Measurements from ENCODE around the gene TRIM7.

TRIM7 gene

GRCh38 chr5:181236954-181237641, 32.1 kb upstream of the TRIM7 start:
- Histone ChIP-seq H2BK15ac (ENCODE audit: low read depth, poor library complexity, severe bottlenecking) (no peak overlapping the region), H2BK5ac (ENCODE audit: low read depth, low read length, poor library complexity, severe bottlenecking) (no peak overlapping the region), H2AK5ac (ENCODE audit: low read length, severe bottlenecking) (no peak overlapping the region), H4K8ac (ENCODE audit: low read length) (no peak overlapping the region), H3K18ac (ENCODE audit: low read depth in 1 of 2, low read length in 2 of 2) (no peak overlapping the region), H3K23ac (ENCODE audit: low read length in 2 of 2) (no peak overlapping the region), H3K36me3 (ENCODE audit: control insufficient read depth in 1 of 2, insufficient read depth in 2 of 2, low read depth in 1 of 2, low read length in 2 of 2) (peaks cover 90 to 97% of the 10 kb centered on the region in 2 experiments), H2AFZ (ENCODE audit: low read depth, low read length) (no peak overlapping the region), H3K27ac (ENCODE audit: low read length, poor library complexity, severe bottlenecking) (no peak overlapping the region), H3K79me1 (replicated peaks; ENCODE audit: low read length, poor library complexity, severe bottlenecking) (peaks cover 3% of the 10 kb centered on the region), H2BK120ac (ENCODE audit: low read depth, low read length) (no peak overlapping the region), H3K27me3 (ENCODE audit: control insufficient read depth in 1 of 2, insufficient read depth in 1 of 2, low read length in 2 of 2) (no peaks in the 10 kb centered on the region), H3K4me1 (ENCODE audit: control insufficient read depth, insufficient read depth, low read depth, low read length) (peaks cover 18% of the 10 kb centered on the region), H3K9me3 (ENCODE audit: control insufficient read depth, low read length) (no peaks in the 10 kb centered on the region), H3K9ac (ENCODE audit: low read length) (peak overlapping the region; percentile 53), H3K4me3 (ENCODE audit: insufficient read depth in 1 of 2, low read depth in 1 of 2, low read length in 2 of 2) (no peak overlapping the region), H3K4me2 (ENCODE audit: low read length, poor library complexity, severe bottlenecking) (no peak overlapping the region), H3K14ac (ENCODE audit: low read length in 2 of 2) (no peak overlapping the region), H2BK12ac (ENCODE audit: low read length in 2 of 2) (no peak overlapping the region), H4K91ac (ENCODE audit: low read length) (no peak overlapping the region), H3K4ac (ENCODE audit: low read depth in 1 of 2, low read length in 2 of 2) (no peak overlapping the region)
- WGBS: 96% methylated on average over 10 of the region's 10 CpGs
- DNase-seq: no peak

GRCh38 chr5:181236471-181236870, 31.5 kb upstream of the TRIM7 start:
- H2BK12ac ChIP-seq (ENCODE audit: low read length in 2 of 2): no peak overlapping the region
- H2BK15ac ChIP-seq (ENCODE audit: low read depth, poor library complexity, severe bottlenecking): no peak overlapping the region
- no peak overlapping the region for H2BK120ac ChIP-seq (ENCODE audit: low read depth, low read length)
- no peak overlapping the region for H2AFZ ChIP-seq (ENCODE audit: low read depth, low read length)
- no peak for DNase-seq
- H3K4me2 ChIP-seq (ENCODE audit: low read length, poor library complexity, severe bottlenecking): no peak overlapping the region
- H3K4me3 ChIP-seq (ENCODE audit: insufficient read depth in 1 of 2, low read depth in 1 of 2, low read length in 2 of 2): no peak overlapping the region
- H3K27me3 ChIP-seq (ENCODE audit: control insufficient read depth in 1 of 2, insufficient read depth in 1 of 2, low read length in 2 of 2): no peaks in the 10 kb centered on the region
- no peak overlapping the region for H3K4ac ChIP-seq (ENCODE audit: low read depth in 1 of 2, low read length in 2 of 2)
- H4K91ac ChIP-seq (ENCODE audit: low read length): no peak overlapping the region
- H2BK5ac ChIP-seq (ENCODE audit: low read depth, low read length, poor library complexity, severe bottlenecking): no peak overlapping the region
- H3K4me1 ChIP-seq (ENCODE audit: control insufficient read depth, insufficient read depth, low read depth, low read length): peaks cover 12% of the 10 kb centered on the region
- H3K9me3 ChIP-seq (ENCODE audit: control insufficient read depth, low read length): no peaks in the 10 kb centered on the region
- H3K18ac ChIP-seq (ENCODE audit: low read depth in 1 of 2, low read length in 2 of 2): no peak overlapping the region
- H3K23ac ChIP-seq (ENCODE audit: low read length in 2 of 2): no peak overlapping the region
- peaks cover 87 to 97% of the 10 kb centered on the region in 2 experiments for H3K36me3 ChIP-seq (ENCODE audit: control insufficient read depth in 1 of 2, insufficient read depth in 2 of 2, low read depth in 1 of 2, low read length in 2 of 2)
- peaks cover 7% of the 10 kb centered on the region for H3K79me1 ChIP-seq (replicated peaks; ENCODE audit: low read length, poor library complexity, severe bottlenecking)
- 96% methylated on average over 4 of the region's 6 CpGs for WGBS
- no peak overlapping the region for H2AK5ac ChIP-seq (ENCODE audit: low read length, severe bottlenecking)
- peak overlapping the region; percentile 12 for H3K9ac ChIP-seq (ENCODE audit: low read length)
- H4K8ac ChIP-seq (ENCODE audit: low read length): no peak overlapping the region
- no peak overlapping the region for H3K14ac ChIP-seq (ENCODE audit: low read length in 2 of 2)
- H3K27ac ChIP-seq (ENCODE audit: low read length, poor library complexity, severe bottlenecking): no peak overlapping the region

GRCh38 chr5:181235689-181236366, 30.8 kb upstream of the TRIM7 start:
- no peak overlapping the region for H2BK120ac ChIP-seq (ENCODE audit: low read depth, low read length)
- H3K14ac ChIP-seq (ENCODE audit: low read length in 2 of 2): no peak overlapping the region
- no peak overlapping the region for H3K23ac ChIP-seq (ENCODE audit: low read length in 2 of 2)
- peaks cover 87 to 97% of the 10 kb centered on the region in 2 experiments for H3K36me3 ChIP-seq (ENCODE audit: control insufficient read depth in 1 of 2, insufficient read depth in 2 of 2, low read depth in 1 of 2, low read length in 2 of 2)
- WGBS: 97% methylated on average over 4 of the region's 5 CpGs
- no peaks in the 10 kb centered on the region for H3K9me3 ChIP-seq (ENCODE audit: control insufficient read depth, low read length)
- H3K4me2 ChIP-seq (ENCODE audit: low read length, poor library complexity, severe bottlenecking): no peak overlapping the region
- no peaks in the 10 kb centered on the region for H3K27me3 ChIP-seq (ENCODE audit: control insufficient read depth in 1 of 2, insufficient read depth in 1 of 2, low read length in 2 of 2)
- no peak overlapping the region for H2BK5ac ChIP-seq (ENCODE audit: low read depth, low read length, poor library complexity, severe bottlenecking)
- H4K8ac ChIP-seq (ENCODE audit: low read length): no peak overlapping the region
- no peak overlapping the region for H3K9ac ChIP-seq (ENCODE audit: low read length)
- no peak for DNase-seq
- no peak overlapping the region for H2BK15ac ChIP-seq (ENCODE audit: low read depth, poor library complexity, severe bottlenecking)
- H3K4ac ChIP-seq (ENCODE audit: low read depth in 1 of 2, low read length in 2 of 2): no peak overlapping the region
- H3K79me1 ChIP-seq (replicated peaks; ENCODE audit: low read length, poor library complexity, severe bottlenecking): peaks cover 11% of the 10 kb centered on the region
- H3K18ac ChIP-seq (ENCODE audit: low read depth in 1 of 2, low read length in 2 of 2): no peak overlapping the region
- no peak overlapping the region for H3K4me3 ChIP-seq (ENCODE audit: insufficient read depth in 1 of 2, low read depth in 1 of 2, low read length in 2 of 2)
- H3K27ac ChIP-seq (ENCODE audit: low read length, poor library complexity, severe bottlenecking): no peak overlapping the region
- no peak overlapping the region for H2BK12ac ChIP-seq (ENCODE audit: low read length in 2 of 2)
- H4K91ac ChIP-seq (ENCODE audit: low read length): no peak overlapping the region
- peaks cover 9% of the 10 kb centered on the region for H3K4me1 ChIP-seq (ENCODE audit: control insufficient read depth, insufficient read depth, low read depth, low read length)
- H2AK5ac ChIP-seq (ENCODE audit: low read length, severe bottlenecking): no peak overlapping the region
- H2AFZ ChIP-seq (ENCODE audit: low read depth, low read length): no peak overlapping the region

- DNase-seq: no peak
- H2BK120ac ChIP-seq (ENCODE audit: low read depth, low read length): no peak overlapping the region
- 85% methylated on average over 5 of the region's 5 CpGs for WGBS
- peaks cover 9% of the 10 kb centered on the region for H3K4me1 ChIP-seq (ENCODE audit: control insufficient read depth, insufficient read depth, low read depth, low read length)
- H2AFZ ChIP-seq (ENCODE audit: low read depth, low read length): no peak overlapping the region
- H4K91ac ChIP-seq (ENCODE audit: low read length): no peak overlapping the region
- H3K14ac ChIP-seq (ENCODE audit: low read length in 2 of 2): no peak overlapping the region
- H3K27ac ChIP-seq (ENCODE audit: low read length, poor library complexity, severe bottlenecking): no peak overlapping the region
- peaks cover 14% of the 10 kb centered on the region for H3K79me1 ChIP-seq (replicated peaks; ENCODE audit: low read length, poor library complexity, severe bottlenecking)
- no peak overlapping the region for H3K9ac ChIP-seq (ENCODE audit: low read length)
- H3K4me2 ChIP-seq (ENCODE audit: low read length, poor library complexity, severe bottlenecking): no peak overlapping the region
- H4K8ac ChIP-seq (ENCODE audit: low read length): no peak overlapping the region
- H3K4ac ChIP-seq (ENCODE audit: low read depth in 1 of 2, low read length in 2 of 2): no peak overlapping the region
- no peak overlapping the region for H3K4me3 ChIP-seq (ENCODE audit: insufficient read depth in 1 of 2, low read depth in 1 of 2, low read length in 2 of 2)
- H2BK15ac ChIP-seq (ENCODE audit: low read depth, poor library complexity, severe bottlenecking): no peak overlapping the region
- no peak overlapping the region for H3K18ac ChIP-seq (ENCODE audit: low read depth in 1 of 2, low read length in 2 of 2)
- H2AK5ac ChIP-seq (ENCODE audit: low read length, severe bottlenecking): no peak overlapping the region
- no peak overlapping the region for H2BK5ac ChIP-seq (ENCODE audit: low read depth, low read length, poor library complexity, severe bottlenecking)
- no peaks in the 10 kb centered on the region for H3K27me3 ChIP-seq (ENCODE audit: control insufficient read depth in 1 of 2, insufficient read depth in 1 of 2, low read length in 2 of 2)
- peaks cover 86 to 97% of the 10 kb centered on the region in 2 experiments for H3K36me3 ChIP-seq (ENCODE audit: control insufficient read depth in 1 of 2, insufficient read depth in 2 of 2, low read depth in 1 of 2, low read length in 2 of 2)
- no peaks in the 10 kb centered on the region for H3K9me3 ChIP-seq (ENCODE audit: control insufficient read depth, low read length)
- H3K23ac ChIP-seq (ENCODE audit: low read length in 2 of 2): no peak overlapping the region
- H2BK12ac ChIP-seq (ENCODE audit: low read length in 2 of 2): no peak overlapping the region
Observed at GRCh38 chr5:181235323-181235688, 30.3 kb upstream of the TRIM7 start.
